SK-N-MC (cell line): ENCODE data around the gene RBM45.

Experiments
- EZH2 ChIP-seq: fragments of 200-600 bp; sonication (generic); IDR thresholded peaks from one replicate; pipeline ENCODE4 v1.6.1; 2017; ENCODE audit warnings: antibody characterized with exemption
- FOXP2 ChIP-seq: optimal IDR thresholded peaks from 2 replicates; pipeline ENCODE3; 2011; ENCODE audit warnings: mild to moderate bottlenecking, moderate library complexity; ENCODE audit not compliant: insufficient read depth; ENCODE audit errors: extremely low read length, control extremely low read depth
- POLR2AphosphoS5 ChIP-seq: IDR thresholded peaks from 2 replicates; pipeline ENCODE4 v1.6.1; 2012; ENCODE audit warnings: mild to moderate bottlenecking, low read depth, low read length, borderline replicate concordance

DNA sequence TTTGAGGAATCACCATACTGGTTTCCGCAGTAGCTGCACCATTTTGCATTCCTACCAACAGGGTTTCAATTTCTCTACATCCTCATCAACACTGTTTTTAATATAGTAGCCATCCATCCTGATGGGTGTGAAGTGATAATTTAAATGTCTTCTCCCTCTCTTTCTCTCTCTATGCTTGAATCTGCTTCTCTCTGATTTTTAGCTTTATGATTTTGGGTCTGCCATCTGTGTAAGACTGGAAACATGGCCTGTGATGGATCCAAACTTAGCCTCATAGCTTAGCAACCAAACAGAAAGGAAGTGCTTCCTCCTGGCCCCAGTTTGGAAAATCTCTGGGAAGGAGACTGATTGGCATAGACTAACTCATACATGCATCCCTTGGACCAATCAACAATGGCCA is 48.4 kb downstream of the RBM45 start:
- TF ChIP-seq EZH2: no peak
- no peak for TF ChIP-seq POLR2AphosphoS5
- no peak for TF ChIP-seq FOXP2
